GM12878 (cell line): ENCODE results near the gene PDLIM5. TPM values are rescaled to one million over a fixed set of nuclear protein-coding genes. Genes with fewer than 3 reads are reported as not detected.
A peak's percentile ranks its signal among the peaks of the same experiment; 100 is the strongest.

Experiments used
- ATAC-seq: fragments of 200-7000 bp; cut with Tn5 transposase; 3 replicates; pipeline ENCODE4 v1.9.1; 2020; ENCODE audit warnings: mild to moderate bottlenecking, moderate library complexity
- BruUV-seq: library from RNA; stranded (reverse); fragments of 400-500 nt; replicated peaks from 2 replicates; lab custom pipeline; 2021; lab: Mats Ljungman, UMichigan
- CTCF ChIA-PET: fragments of 300-600 bp; sonication (Branson Sonifier 250); formaldehyde crosslinking; extraction: SDS; loops from one replicate; lab custom pipeline; 2021; ENCODE audit warnings: inconsistent platforms; lab: Yijun Ruan, JAX
- POLR2A ChIA-PET: fragments of 350-600 bp; formaldehyde crosslinking; extraction: SDS; loops from one replicate; lab custom pipeline; 2021; ENCODE audit warnings: inconsistent platforms; lab: Charles Lee
- RAD21 ChIA-PET: fragments of 300-600 bp; sonication (Branson Sonifier 250); formaldehyde crosslinking; loops from one replicate; lab custom pipeline; 2023; ENCODE audit warnings: antibody characterized with exemption; ENCODE audit not compliant: unreplicated experiment; lab: Charles Lee
- SMC1A ChIA-PET: fragments of 300-600 bp; sonication (Branson Sonifier 250); formaldehyde crosslinking; loops from one replicate; lab custom pipeline; 2023; ENCODE audit not compliant: unreplicated experiment, uncharacterized antibody; lab: Charles Lee
- DNase-seq: peaks from one replicate; pipeline ENCODE4 v3.0.0-alpha.2; 2011; ENCODE audit warnings: low read depth, low spot score
- FAIRE-seq: peaks from 3 replicates; lab custom pipeline; 2011; peaks lifted over from hg19 to GRCh38; lab: Jason Lieb, UNC
- H2AFZ ChIP-seq: 2 replicates; pipeline ENCODE4 v1.6.0; 2011; ENCODE audit warnings: low read depth, low read length, control low read depth; ENCODE audit not compliant: control insufficient read depth
- H3K27ac ChIP-seq: 2 replicates; pipeline ENCODE4 v1.5.1; 2011; ENCODE audit warnings: control low read depth; ENCODE audit not compliant: control insufficient read depth, insufficient read depth
- H3K27me3 ChIP-seq, 2 experiments: replicated peaks in 1 of 2; 2 replicates each; pipeline versions ENCODE4 v1.6.0 to v1.6.1; 2011; ENCODE audit warnings: low read length in 1 of 2; ENCODE audit not compliant: control insufficient read depth in 2 of 2, insufficient read depth in 2 of 2
- H3K36me3 ChIP-seq, 2 experiments: 2 replicates each; pipeline ENCODE4 v1.5.1; 2011; ENCODE audit warnings: low read length in 1 of 2; ENCODE audit not compliant: control insufficient read depth in 2 of 2, insufficient read depth in 2 of 2
- H3K4me1 ChIP-seq: 2 replicates; pipeline ENCODE4 v1.6.1; 2011; ENCODE audit warnings: mild to moderate bottlenecking, low read length, moderate library complexity, mixed read lengths; ENCODE audit not compliant: control insufficient read depth, insufficient read depth
- H3K4me2 ChIP-seq: 2 replicates; pipeline ENCODE4 v1.6.0; 2011; ENCODE audit warnings: control low read depth; ENCODE audit not compliant: control insufficient read depth, insufficient read depth
- H3K4me3 ChIP-seq: fragments of 200-600 bp; sonication (generic); 2 replicates; pipeline ENCODE4 v1.5.1; 2016
- H3K79me2 ChIP-seq: 2 replicates; pipeline ENCODE4 v1.6.0; 2011; ENCODE audit warnings: low read length; ENCODE audit not compliant: control insufficient read depth, insufficient read depth
- H3K9ac ChIP-seq: 2 replicates; pipeline ENCODE4 v1.8.0; 2011; ENCODE audit warnings: low read length, control low read depth, mixed read lengths; ENCODE audit not compliant: control insufficient read depth, insufficient read depth
- H3K9me3 ChIP-seq: replicated peaks from 3 replicates; pipeline ENCODE4 v1.5.1; 2011; ENCODE audit warnings: mild to moderate bottlenecking, low read length; ENCODE audit not compliant: control insufficient read depth, insufficient read depth
- H4K20me1 ChIP-seq: 2 replicates; pipeline ENCODE4 v1.6.0; 2011; ENCODE audit not compliant: control insufficient read depth, insufficient read depth
- BRCA1 ChIP-seq: IDR thresholded peaks from 2 replicates; pipeline ENCODE4 v1.6.1; 2011; ENCODE audit warnings: low read depth, low read length, improper control_type of control experiment
- CBX3 ChIP-seq: fragments of 200-600 bp; sonication (generic); IDR thresholded peaks from 2 replicates; pipeline ENCODE4 v1.6.1; 2016; ENCODE audit warnings: low read depth, borderline replicate concordance
- CEBPZ ChIP-seq: fragments of 150-350 bp; IDR thresholded peaks from 2 replicates; pipeline ENCODE4 v1.6.1; 2016; ENCODE audit warnings: low read depth, low read length
- CHD2 ChIP-seq: IDR thresholded peaks from 2 replicates; pipeline ENCODE4 v1.6.1; 2011; ENCODE audit warnings: low read depth, low read length, improper control_type of control experiment, borderline replicate concordance
- EED ChIP-seq: sonication (generic); IDR thresholded peaks from 2 replicates; pipeline ENCODE4 v1.6.1; 2016; ENCODE audit warnings: antibody characterized with exemption, low read depth
- EP300 ChIP-seq, 2 experiments: fragments of 150-350 bp in 1 of 2; IDR thresholded peaks; 2 replicates each; pipeline ENCODE4 v1.6.1; 2011 to 2012; ENCODE audit warnings: low read depth in 2 of 2, low read length in 2 of 2, borderline replicate concordance in 1 of 2, improper control_type of control experiment in 1 of 2, inconsistent platforms in 1 of 2; ENCODE audit not compliant: control insufficient read depth in 1 of 2
- FOS ChIP-seq: IDR thresholded peaks from 3 replicates; pipeline ENCODE4 v1.6.1; 2011; ENCODE audit warnings: borderline replicate concordance; ENCODE audit not compliant: insufficient read length; ENCODE audit errors: extremely low read depth
- IKZF1 ChIP-seq: fragments of 450-650 bp; conservative IDR thresholded peaks from 2 replicates; pipeline ENCODE4 v1.6.1; 2017; ENCODE audit warnings: antibody characterized with exemption, mild to moderate bottlenecking
- IRF4 ChIP-seq: IDR thresholded peaks from 2 replicates; pipeline ENCODE4 v1.6.1; 2011; ENCODE audit warnings: low read depth, low read length
- JUNB ChIP-seq: IDR thresholded peaks from 2 replicates; pipeline ENCODE4 v1.6.1; 2016; ENCODE audit warnings: antibody characterized with exemption, mild to moderate bottlenecking
- MEF2A ChIP-seq: IDR thresholded peaks from 2 replicates; pipeline ENCODE4 v1.6.1; 2011; ENCODE audit warnings: low read depth, mild to moderate bottlenecking, low read length, moderate library complexity; ENCODE audit not compliant: insufficient read depth
- NFXL1 ChIP-seq: fragments of 450-650 bp; IDR thresholded peaks from 2 replicates; pipeline ENCODE4 v1.6.1; 2017; ENCODE audit warnings: antibody characterized with exemption, mild to moderate bottlenecking, borderline replicate concordance
- NFYA ChIP-seq: IDR thresholded peaks from 2 replicates; pipeline ENCODE4 v1.6.1; 2011; ENCODE audit warnings: low read depth, mild to moderate bottlenecking, low read length, improper control_type of control experiment, borderline replicate concordance
- NR2F1 ChIP-seq: fragments of 450-650 bp; conservative IDR thresholded peaks from 2 replicates; pipeline ENCODE4 v1.6.1; 2017; ENCODE audit warnings: mild to moderate bottlenecking
- NRF1 ChIP-seq: conservative IDR thresholded peaks from 2 replicates; pipeline ENCODE4 v1.6.1; 2011; ENCODE audit warnings: mild to moderate bottlenecking, low read depth, low read length, improper control_type of control experiment
- PML ChIP-seq: IDR thresholded peaks from 2 replicates; pipeline ENCODE4 v1.6.1; 2012; ENCODE audit warnings: low read length, inconsistent platforms
- RFX5 ChIP-seq: IDR thresholded peaks from 2 replicates; pipeline ENCODE4 v1.6.1; 2011; ENCODE audit warnings: low read depth, low read length, improper control_type of control experiment
- SMC3 ChIP-seq: IDR thresholded peaks from 2 replicates; pipeline ENCODE4 v1.6.1; 2011; ENCODE audit warnings: low read length, improper control_type of control experiment, borderline replicate concordance
- SP1 ChIP-seq: IDR thresholded peaks from one replicate; pipeline ENCODE4 v1.6.1; 2011; ENCODE audit warnings: low read depth, low read length
- TARDBP ChIP-seq: IDR thresholded peaks from 2 replicates; pipeline ENCODE4 v1.6.1; 2016; ENCODE audit warnings: borderline replicate concordance
- TBL1XR1 ChIP-seq: IDR thresholded peaks from 2 replicates; pipeline ENCODE4 v1.6.1; 2012; ENCODE audit warnings: low read depth, low read length, improper control_type of control experiment
- USF1 ChIP-seq: IDR thresholded peaks from 2 replicates; pipeline ENCODE4 v1.6.1; 2011; ENCODE audit warnings: borderline replicate concordance, low read depth, mild to moderate bottlenecking, moderate library complexity, mixed read lengths, low read length; ENCODE audit not compliant: insufficient read depth; ENCODE audit errors: extremely low read length
- WRNIP1 ChIP-seq: IDR thresholded peaks from 2 replicates; pipeline ENCODE4 v1.6.1; 2011; ENCODE audit warnings: low read depth, low read length, improper control_type of control experiment, borderline replicate concordance
- ZNF217 ChIP-seq: fragments of 450-650 bp; IDR thresholded peaks from 2 replicates; pipeline ENCODE4 v1.6.1; 2017; ENCODE audit warnings: antibody characterized with exemption, mild to moderate bottlenecking
- WGBS: methylation state at CpG from one replicate; pipeline ENCODE4 v1.1.6; 2016; ENCODE audit warnings: low lambda C conversion rate; ENCODE audit not compliant: insufficient replicate concordance, insufficient coverage; ENCODE audit errors: missing lambda C conversion rate; 5-methylcytosine and 5-hydroxymethylcytosine counted together
- in situ Hi-C: fragments of 300-500 bp; cut with MboI; formaldehyde crosslinking; loops from 9 replicates; pipeline ENCODE4 v1.14.3; 2018; ENCODE audit warnings: mixed read lengths
- intact Hi-C: fragments of 100-400 bp; cut with micrococcal nuclease; formaldehyde crosslinking; loops from one replicate; pipeline ENCODE4 v1.14.2; 2022; ENCODE audit not compliant: unreplicated experiment
- polyA plus RNA-seq, 11 experiments: library from polyadenylated mRNA; depleted of rRNA in 4 of 11; unstranded in 6 of 11; stranded (reverse) in 5 of 11; fragments of >200 nt; fragmentation: Nextera tagmentation in 4 of 11; fragmentation: Illumina TruSeq in 1 of 11; extraction: Ambion mirVana in 4 of 11; extraction: Trizol in 1 of 11; gene quantifications; 1 replicate in 1 of 11; 2 replicates in 10 of 11; pipeline versions ENCODE4 v1.2.1 to v1.2.3, GENCODE V29; 2011 to 2016; ENCODE audit warnings: inconsistent platforms in 2 of 11, missing spikeins in 2 of 11, low read depth in 1 of 11
- total RNA-seq, 4 experiments: library from RNA; depleted of rRNA in 3 of 4; stranded (reverse); fragments of >200 nt in 3 of 4; fragmentation: Illumina TruSeq in 1 of 4; extraction: Trizol in 1 of 4; gene quantifications; 2 replicates each; pipeline versions ENCODE4 v1.2.1 to v1.2.3, GENCODE V29; 2013 to 2021

PDLIM5 gene
- total and polyA plus RNA-seq, 10 of the 15 experiments (the other 5 are each of a cell fraction or from before 2014, with no cell fraction given), result 10.0 to 52.9 (median 20.7) TPM

- BruUV-seq, result no TSS peak
- no peak for FAIRE-seq
- no peak for TF ChIP-seq CHD2
- no peak for TF ChIP-seq FOS
- TF ChIP-seq IKZF1, result 0 out of 2 replicates have a peak, but pooled peaks have one; percentile 8
- no peak for TF ChIP-seq WRNIP1
- TF ChIP-seq CEBPZ, result no peak
- TF ChIP-seq EP300 (IDR thresholded peaks at IDR 0.05; ENCODE audit: borderline replicate concordance in 1 of 2, control insufficient read depth in 1 of 2, low read depth in 2 of 2, low read length in 2 of 2), result no peak
- TF ChIP-seq PML, result no peak
- no peak for TF ChIP-seq TBL1XR1
- no peak for TF ChIP-seq EED
- no peak for TF ChIP-seq RFX5
- peak; percentile 29 for TF ChIP-seq JUNB
- no peak for TF ChIP-seq SMC3
- TF ChIP-seq SP1, result no peak
- TF ChIP-seq ZNF217, result no peak
- peak; percentile 43; the same call in 1 of the 2 replicates for TF ChIP-seq NR2F1
- TF ChIP-seq NFYA, result no peak
- no peak for TF ChIP-seq MEF2A
- no peak for TF ChIP-seq IRF4
- no peak for TF ChIP-seq USF1
- no peak for TF ChIP-seq NRF1
- TF ChIP-seq BRCA1, result no peak
- TF ChIP-seq NFXL1, result no peak
- no peak for TF ChIP-seq TARDBP
- TF ChIP-seq CBX3, result no peak
Observed at GRCh38 chr4:94576210-94576609, 124.5 kb downstream of the PDLIM5 start.

More at GRCh38 chr4:94576210-94576609, 124.5 kb downstream of the PDLIM5 start:
- DNase-seq, result no peak
- no peak; the same call in 1 of the 3 replicates for ATAC-seq
- Histone ChIP-seq H3K27ac (no peak overlapping the region), H3K4me2 (no peak overlapping the region), H3K36me3 (peaks cover 2 to 3% of the 10 kb centered on the region in 2 experiments; a peak in 2 of 4 replicates), H4K20me1 (no peaks in the 10 kb centered on the region), H3K4me3 (no peak overlapping the region), H3K79me2 (no peaks in the 10 kb centered on the region), H3K9me3 (no peaks in the 10 kb centered on the region), H3K27me3 (no peaks in the 10 kb centered on the region), H3K4me1 (no peaks in the 10 kb centered on the region), H3K9ac (no peak overlapping the region), H2AFZ (no peak overlapping the region)
- in situ Hi-C loops (no loop called here), intact Hi-C loops (no loop called here)
- ChIA-PET SMC1A (interaction anchor here (0.9 to 1.3 kb wide), 2 partner anchors 17 to 92 kb away, joined by 3 read pairs; no protein-coding TSS in a partner anchor), RAD21 (interaction anchor here (0.7 kb wide), 1 partner anchor 33 kb away, joined by 4 read pairs; no protein-coding TSS in a partner anchor), POLR2A (no interaction called here), CTCF (interaction anchor here (1.7 kb wide), 1 partner anchor 169 kb away, joined by 6 read pairs; no protein-coding TSS in a partner anchor)
- WGBS, result 37% methylated on average over 3 of the region's 3 CpGs
